SIG-M5 treated with dmso at 0.1 percent for 504 hours (cell line): Measurements from ENCODE around the gene MAN1A1.
A peak's percentile ranks its signal among the peaks of the same experiment; 100 is the strongest.

ENCODE experiments used
- DNase-seq: peaks from one replicate; lab custom pipeline; 2025; ENCODE audit not compliant: unreplicated experiment; lab: John Stamatoyannopoulos, UW

MAN1A1 gene

DNA sequence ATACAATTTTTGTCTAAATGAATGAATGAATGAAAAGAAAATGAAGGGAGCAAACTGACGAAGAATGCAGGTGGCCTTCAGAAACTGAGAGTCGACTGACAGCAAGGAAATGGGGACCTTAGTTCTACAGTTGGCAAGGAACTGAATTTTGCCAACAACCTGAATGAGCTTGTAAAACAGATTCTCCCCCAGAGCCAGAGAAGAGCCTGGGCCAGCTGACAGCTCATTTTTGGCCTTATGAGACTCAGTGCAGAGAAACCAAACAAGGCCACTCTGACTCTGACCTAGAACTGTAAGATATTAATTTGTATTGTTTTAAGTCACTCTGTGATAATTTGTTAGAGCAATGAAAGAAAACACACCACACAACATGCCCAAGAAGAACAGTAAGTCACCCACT is 21.8 kb downstream of the MAN1A1 start:
- no peak for DNase-seq

DNA sequence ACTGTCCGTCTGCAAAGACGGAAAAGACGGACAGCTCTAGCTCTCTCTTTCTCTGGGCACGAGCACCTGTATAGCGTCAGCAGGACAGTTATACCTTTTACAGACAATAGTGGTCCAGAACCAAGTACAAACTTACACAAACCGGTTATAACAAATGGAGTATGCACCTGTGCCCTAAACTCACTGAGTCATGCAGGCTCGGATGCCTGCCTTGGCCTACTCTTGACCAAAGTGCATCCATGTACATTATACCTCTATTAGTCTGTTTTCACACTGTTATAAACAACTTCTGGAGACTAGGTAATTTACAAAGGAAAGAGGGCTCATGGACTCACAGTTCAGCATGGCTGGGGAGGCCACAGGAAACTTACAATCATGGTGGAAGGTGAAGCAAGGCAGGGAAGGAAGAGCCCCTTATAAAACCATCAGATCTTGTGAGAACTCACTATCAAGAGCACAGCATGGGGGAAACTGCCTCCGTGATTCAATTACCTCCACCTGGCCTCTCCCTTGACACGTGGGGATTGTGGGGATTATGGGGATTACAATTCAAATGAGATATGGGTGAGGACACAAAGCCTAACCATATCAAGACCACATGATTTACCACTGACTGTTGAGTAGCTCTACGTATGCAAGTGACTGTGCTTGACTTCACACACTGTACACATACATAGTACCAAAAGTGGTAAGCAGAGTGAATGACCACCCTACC is 23.1 kb downstream of the MAN1A1 start:
- no peak for DNase-seq

DNA sequence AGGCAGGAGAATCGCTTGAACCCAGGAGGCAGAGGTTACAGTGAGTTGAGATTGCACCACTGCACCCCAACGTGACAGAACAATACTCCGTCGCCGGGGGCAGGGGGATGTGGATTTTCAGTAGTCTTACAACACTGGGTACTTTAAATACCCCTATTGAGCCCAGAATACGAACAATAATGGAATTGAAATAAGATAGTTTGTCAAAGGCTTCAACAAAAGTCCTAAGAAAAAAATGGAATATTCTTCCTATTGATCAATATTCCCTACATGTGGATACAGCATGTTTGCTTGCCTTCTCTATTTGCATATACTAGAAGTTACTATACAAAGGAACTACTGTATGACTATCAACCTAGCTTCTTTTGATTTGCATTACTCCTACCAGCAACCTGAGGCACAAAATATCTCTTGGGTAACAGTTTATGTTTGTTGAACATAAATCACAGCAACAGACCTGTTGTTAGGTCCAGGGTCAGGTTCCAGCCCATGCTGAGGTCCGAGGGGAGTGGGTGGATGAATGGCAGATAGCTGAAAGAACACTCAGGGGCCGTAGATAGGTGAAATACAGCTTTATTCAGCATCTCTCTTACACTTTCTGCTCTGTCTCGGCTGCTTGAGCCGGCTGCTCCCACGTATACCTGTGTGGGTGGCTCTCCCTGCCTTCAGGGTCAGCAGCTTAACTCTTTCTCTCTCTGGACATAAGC is 23.8 kb downstream of the MAN1A1 start:
- no peak for DNase-seq

DNA sequence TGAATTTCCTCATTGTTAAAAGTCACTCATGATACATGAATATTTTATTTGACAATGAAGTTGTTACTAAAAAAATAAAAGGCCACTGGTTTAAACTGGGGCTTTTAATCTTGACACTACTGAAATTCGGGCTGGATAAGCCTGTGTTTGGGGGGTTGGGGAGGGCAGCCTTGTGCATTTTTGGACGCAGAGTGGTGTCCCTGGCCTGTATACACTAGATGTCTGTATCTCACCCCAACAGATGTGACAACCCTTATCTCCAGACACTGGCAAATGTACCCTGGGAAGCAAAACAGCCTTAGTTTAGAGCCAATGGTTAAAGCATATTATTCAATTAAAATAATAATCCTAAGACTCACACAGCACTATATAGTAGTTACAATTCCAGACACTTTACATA is 24.8 kb downstream of the MAN1A1 start:
- DNase-seq = no peak

DNA sequence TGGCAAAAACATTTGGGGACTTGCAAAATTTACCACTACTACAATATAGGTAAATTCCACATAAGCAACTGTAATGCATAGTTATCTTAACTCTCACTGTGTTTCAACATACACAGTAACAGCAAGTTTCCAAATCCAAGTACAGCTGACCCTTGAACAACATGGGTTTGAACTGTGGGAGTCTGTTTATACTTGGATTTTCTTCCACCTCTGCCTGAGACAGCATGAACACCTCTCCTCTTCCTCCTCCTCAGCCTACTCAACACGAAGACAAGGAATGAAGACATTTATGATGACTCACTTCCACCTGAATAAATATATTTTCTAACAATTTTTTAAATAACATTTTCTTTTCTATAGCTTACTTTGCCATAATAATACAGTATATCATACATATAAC is 25.6 kb downstream of the MAN1A1 start:
- DNase-seq = no peak

DNA sequence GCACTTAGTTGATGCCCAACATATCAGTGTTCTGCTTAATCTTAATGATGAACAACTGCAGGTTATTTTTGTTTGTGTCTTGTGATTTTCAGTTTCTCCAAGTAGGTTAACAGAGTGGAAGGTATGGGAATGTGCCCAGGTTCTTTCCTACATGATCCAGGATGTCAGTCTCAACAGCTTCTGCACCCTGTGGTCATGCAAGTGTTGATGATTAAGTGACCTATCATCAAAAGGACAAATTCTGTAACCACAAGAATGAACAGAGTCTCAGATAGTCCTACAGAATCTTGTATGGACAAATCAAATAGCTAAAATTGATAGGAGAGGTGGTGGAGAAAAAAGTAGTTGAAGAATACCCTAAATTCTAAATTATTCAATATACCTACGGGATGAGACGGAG is 26.1 kb downstream of the MAN1A1 start:
- DNase-seq = no peak

DNA sequence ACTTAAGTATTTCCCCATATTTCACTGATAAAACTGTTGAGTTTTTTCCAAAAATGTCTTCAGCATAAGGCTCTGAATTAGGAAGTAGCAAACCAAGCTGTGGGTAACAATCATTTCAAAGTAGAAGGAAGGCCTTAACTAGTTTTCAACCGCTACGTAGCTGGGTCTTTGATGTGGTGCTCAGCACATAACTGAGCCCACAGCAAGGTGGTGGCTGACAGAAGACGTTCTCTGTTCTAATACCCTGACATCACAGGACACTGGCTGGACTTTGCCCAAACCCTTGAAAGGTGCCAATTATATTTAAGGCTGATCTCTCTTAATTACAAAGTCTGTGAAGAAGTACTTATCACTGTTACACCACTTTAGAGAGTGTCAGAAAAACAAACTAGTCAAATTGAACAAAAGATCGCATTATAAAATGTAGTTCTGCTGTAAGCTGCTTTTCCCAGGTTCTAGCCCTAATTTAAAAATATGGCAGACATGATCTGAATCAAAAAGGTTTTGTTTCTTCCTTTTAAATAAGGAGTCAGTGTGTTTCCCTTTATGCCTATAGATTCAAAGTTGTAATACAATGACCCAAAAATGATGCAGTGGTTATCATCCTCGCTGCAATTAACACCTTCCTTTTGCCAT is 26.7 kb downstream of the MAN1A1 start:
- DNase-seq = no peak

DNA sequence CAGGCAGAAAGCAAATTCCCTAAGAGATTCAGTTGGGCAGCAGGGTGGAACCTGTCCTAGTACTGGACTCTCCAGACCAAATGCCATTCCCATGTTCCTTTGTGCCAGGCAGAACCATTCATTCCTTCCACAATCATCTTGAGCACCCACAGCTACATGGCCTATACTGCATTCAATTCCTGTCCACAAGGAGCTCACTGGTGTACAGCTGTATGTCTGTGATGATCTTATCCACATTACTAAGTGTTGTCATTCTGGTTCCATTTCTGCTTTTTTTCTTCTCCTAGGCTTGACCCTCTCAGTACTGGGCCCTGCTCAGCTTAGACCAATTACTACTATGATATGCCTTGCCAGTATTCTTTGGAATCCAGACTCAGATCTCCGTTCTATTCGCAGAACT is 27.5 kb downstream of the MAN1A1 start:
- DNase-seq = no peak

DNA sequence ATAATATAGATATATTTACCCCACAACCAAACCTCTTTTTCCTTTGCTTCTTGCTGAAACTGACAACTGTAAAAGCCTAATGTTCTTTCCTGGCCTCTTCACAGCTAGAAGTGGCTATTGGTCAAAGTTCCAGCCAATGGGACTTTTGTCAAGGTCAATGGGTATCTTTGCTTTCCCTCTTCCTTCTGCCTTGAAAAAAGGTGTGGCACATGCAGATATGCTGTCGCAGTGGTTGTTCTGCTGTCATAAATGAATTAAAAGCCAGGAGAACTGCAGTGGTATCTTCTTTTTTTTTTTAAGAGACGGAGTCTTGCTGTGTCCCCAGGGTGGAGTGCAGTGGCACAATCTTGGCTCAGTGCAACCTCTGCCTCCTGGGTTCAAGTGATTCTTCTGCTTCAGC is 29.9 kb downstream of the MAN1A1 start:
- DNase-seq = no peak

DNA sequence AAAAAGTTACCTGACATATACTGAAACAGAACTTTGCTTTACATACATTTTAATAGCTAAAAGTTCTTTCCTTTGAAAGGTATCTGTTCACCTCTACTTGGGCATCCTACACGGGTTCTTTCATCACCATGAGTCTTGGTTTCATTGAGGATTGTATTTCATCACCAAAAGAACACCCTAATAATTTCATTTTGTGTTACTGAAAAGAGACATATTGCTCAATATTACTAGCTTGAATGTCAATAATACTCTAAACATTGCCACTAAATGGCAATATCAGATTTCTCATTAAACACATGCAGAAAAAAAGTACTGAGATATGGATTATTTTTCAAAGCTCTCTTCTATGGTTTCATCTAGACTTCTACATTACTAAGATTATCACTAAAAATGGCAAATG is 30.8 kb downstream of the MAN1A1 start:
- no peak for DNase-seq

DNA sequence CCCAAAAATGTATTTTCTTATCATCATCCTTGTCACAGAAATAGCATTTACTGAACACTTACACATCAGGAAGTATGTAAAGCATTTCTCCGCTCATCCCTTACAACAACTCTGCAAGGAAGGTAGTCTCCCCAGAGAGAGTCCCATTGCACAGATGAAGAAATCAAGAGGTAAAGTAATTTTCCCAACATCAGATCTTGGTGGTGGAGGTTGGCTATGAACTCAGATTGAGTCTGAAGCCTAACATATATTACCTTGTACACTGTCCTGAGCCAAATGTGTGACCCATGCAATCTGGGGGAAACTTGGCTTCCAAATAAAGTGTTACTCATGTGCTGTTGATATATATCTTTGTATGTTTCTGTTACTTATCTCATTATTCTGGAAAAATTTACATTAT is 31.4 kb downstream of the MAN1A1 start:
- no peak for DNase-seq

DNA sequence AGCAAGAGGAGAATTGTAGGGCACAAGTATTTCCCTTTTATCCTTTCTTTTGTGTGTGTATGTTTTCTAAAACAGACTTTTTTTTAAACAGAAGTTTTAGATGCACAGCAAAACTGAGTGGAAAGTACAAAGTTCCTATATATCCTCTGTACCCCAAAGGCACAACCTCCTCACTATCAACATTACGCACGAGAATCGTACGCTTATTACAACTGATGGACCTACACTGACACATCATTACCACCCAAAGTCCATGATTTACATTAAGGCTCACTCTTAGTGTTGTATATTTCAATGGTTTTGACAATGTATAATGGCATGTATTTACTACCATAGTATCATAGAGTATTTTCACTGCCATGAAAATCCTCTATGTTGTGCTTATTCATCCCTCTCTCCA is 32.6 kb downstream of the MAN1A1 start:
- no peak for DNase-seq

DNA sequence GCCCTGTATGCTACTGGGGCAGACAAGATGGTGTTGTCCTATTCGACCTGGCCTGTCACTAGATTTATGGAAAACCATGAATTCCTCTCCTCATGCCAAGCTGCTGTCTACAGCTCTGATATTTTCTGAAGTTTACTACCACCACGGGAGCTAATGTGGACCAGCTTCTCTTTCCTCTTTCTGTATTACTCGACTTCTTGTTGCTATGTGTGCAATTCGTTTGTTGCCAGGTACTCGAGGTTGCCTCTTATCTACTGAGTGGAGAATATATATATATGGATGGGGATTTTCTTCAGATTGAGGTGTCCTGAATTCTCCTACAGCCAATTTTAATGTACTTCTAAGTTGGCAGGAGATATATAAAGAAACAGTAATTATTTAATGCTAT is 34.7 kb downstream of the MAN1A1 start:
- peak; percentile 7 for DNase-seq

DNA sequence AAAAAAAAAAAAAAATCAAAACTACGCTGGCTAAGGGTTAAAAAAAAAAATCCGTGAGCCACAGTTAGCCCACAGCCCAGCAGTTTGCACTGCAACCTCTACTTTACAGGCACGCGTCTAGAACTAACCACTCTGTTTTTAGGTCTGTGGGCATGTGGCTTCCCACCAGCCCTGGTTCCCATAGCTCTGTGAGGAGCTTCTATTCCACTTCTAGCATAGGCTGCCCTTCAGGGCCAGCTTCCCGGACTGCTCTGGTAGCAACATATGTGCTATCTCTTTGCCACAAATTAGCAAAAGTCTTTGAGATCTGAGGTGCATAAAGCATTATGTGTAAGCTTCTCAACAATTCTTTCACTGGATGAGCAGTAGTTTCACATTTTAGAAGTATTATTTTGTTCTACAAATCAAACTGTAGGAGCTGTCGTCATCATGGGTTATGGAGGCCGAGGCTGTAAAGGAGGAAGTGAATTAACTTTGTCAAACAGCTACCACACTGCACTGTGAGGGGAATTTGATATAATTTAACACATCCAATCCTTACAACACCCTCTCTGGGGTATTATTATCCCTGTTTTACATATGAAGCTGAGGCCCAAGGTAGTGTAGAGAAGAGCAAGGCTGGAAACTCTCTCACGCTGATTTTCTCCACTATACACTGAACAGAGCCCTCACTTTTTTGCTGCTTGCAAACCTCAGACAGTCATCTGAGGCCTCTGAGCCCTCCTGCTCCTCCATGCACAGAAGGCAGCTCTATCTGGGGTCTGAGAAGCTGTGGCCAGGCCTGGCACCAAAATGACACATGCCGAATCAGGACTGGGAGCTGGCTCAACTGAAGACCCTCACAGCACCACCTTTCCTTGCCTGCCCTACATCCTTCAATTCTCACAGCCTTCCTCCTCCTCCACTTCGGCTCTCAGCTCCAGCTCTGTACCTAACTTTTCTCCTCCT is 35.4 kb downstream of the MAN1A1 start:
- DNase-seq = peak; percentile 22

DNA sequence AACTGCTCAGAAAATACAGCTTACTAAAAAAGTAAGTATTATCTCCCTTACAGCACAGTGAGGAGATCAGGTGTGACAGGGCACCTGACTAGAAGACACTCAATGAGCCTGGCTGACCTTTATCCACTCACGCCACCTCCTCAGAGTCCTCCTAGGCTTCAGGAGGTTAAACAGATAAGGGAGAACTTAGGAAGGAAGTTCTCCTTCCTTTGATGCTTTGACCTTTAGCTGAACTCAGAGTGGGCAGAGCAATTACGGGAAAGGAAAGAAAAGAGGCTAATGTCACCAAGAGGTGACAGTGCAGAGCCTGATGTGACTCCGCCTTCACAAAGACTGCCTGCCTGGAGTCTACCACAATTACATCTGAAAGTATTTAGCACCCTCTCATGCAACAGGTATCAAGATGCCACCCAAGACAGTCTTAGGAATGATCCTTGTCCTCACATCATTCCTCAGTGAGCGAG is 36.7 kb downstream of the MAN1A1 start:
- DNase-seq = peak; percentile 31

DNA sequence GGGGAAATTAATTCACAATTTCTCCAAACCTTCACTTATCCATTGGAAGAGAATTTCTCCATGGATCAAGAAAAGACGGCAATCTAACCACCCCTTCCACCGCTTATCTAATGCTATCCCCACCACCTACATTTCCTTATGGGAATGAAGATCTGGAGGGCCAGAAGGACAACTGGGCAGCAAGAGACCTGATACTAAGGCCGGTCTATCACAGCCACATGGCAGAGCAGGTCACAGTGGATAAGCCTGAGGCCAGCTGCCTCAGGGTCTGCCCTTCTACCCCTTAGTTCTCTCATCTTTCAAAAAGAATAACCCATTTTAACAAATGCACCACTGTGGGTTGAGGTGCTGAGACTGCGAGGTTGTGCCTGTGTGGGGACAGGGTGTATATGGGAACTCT is 37.1 kb downstream of the MAN1A1 start:
- DNase-seq = no peak

DNA sequence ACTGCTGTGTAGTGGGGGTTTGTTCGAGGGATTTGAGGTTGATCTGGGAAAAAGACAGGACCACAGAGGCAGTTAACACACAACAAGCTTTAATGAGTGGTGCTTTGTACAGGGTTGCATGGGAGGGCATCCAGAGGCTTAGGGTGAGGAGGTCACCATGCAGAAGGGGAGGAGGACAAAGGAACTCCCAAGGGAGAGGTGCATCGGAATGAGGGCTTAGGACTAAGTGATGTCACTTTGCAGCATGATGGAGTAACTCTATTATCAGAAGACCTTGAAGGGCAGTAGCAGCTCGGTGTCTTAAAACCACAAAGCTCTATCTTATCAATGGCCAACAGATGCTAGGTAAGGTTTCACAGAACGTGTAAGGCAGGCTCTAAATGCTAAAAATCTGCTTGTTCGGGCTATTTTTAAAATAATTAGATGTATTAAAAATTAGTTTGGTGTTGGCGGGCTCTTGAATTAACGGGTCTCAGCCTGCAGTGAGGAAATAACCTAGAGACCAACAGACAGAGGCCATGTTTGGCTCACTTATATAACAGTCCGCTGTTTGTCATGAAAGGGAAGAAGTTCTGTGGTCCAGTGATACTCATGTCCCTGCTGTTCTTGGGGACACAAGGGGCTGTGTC is 37.9 kb downstream of the MAN1A1 start:
- no peak for DNase-seq

DNA sequence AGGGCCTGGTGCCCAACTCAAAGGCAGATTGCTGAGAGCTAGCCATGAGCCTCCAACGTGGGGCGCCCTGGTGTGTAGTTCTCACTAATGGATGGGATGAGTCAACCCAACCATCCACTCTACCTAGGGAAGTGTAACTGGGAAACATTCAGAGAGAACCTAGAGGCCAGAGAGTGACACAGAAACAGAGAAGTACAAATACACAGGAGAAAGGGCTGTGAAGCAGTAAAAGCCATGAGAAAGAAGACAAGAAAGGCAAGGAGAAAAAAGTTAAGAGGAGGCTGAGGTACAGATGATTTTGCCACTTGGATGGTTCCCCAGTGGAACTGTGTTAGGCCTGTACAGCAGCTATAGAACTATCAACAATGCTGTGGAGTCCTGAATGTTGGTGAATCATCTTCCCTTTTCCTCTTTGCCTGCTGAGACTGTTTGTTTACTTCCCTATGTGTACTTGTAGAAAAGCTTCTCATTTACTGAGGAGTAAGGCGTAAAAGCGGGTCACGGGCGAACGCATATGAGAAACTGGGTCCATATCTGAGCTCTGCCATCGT is 39.0 kb downstream of the MAN1A1 start:
- DNase-seq = peak; percentile 50

DNA sequence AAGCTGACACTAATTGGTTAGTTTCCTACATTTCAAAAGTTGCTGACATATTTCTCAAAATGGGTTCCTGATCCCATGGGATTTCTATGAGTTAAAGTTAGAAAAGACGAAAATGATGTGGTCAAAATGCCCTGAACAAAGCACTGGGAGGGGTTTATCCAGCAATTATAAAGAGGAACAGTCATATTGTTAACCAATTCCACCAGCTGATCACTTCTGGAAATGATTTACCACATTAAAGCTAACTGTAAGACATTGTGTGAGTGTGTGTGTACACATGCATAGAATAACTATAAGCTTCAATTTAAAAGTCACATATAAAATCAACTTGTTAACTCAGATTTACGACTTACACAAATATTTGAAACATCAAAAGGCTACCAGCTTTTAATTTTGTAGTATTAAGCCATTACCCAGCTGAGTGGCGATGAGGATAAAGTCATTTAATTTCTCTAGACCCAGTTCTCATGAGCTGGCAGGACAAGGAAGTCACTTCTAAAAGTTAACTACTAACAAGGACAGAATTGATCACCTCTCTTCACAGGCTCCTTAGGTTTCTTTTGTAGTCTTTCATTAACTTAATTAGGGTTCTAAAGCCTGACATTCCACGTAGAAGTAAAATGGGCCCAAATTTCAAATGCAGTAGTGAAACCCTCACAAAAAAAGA is 40.4 kb downstream of the MAN1A1 start:
- DNase-seq = no peak

DNA sequence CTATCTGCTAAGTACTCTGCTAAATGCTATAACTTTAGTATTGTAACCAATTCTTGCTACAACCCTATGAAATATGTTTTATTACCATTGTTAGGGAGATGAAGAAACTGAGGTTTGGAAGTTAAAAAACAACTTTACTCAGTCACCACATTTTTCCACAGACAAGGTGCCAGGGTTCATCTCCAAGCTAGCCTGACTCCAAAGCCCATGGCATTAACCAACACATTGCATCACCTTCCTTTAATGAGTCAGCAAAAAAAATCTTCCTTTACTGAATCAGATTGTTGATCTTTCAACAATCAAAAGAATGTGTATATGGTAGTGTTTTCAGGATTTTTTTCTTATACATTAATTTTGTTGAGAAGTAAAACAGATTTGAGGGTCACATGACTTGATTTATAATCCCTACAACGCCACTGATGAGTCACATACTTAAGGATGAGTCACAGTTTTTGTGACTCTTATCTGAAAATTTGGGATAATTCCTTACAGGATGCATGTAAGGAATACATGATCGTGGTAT is 41.5 kb downstream of the MAN1A1 start:
- DNase-seq = no peak
